CD4-positive, alpha-beta T cell treated with Interleukin-6 for 4 hours (primary cell): ENCODE measurements around the gene TAOK1.

ENCODE experiments used
- DNase-seq: peaks from one replicate; pipeline ENCODE4 v3.0.0-alpha.2; 2020; ENCODE audit warnings: mixed read lengths

Gene TAOK1

DNA sequence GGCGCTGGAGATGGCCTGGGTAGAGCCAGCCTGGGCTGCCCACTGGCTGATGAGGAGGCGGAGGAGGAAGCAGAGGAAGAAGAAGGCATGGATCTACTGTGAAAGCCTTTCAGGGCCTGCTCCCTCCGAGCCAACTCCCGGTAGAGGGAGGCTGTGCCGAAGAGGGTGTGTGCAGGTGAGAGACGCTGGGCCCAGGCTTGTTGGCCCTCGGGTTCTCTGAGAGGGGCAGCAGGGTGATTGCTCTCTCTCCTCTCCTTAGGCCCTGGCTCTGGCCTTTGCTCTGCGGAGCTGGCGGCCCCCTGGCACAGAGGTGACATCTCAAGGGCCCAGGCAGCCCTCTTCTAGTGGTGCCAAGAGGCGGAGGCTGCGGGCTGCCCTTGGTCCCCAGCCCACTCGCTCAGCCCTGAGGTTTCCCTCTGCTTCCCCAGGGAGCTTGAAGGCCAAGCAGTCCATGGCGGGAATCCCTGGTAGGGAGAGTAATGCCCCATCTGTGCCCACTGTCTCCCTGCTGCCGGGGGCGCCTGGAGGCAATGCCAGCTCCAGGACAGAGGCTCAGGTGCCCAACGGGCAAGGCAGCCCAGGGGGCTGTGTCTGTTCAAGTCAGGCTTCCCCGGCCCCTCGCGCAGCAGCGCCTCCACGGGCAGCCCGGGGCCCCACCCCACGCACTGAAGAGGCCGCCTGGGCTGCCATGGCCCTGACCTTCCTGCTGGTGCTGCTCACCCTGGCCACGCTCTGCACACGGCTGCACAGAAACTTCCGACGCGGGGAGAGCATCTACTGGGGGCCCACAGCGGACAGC, 181.9 kb downstream of the TAOK1 start:
- no peak for DNase-seq

DNA sequence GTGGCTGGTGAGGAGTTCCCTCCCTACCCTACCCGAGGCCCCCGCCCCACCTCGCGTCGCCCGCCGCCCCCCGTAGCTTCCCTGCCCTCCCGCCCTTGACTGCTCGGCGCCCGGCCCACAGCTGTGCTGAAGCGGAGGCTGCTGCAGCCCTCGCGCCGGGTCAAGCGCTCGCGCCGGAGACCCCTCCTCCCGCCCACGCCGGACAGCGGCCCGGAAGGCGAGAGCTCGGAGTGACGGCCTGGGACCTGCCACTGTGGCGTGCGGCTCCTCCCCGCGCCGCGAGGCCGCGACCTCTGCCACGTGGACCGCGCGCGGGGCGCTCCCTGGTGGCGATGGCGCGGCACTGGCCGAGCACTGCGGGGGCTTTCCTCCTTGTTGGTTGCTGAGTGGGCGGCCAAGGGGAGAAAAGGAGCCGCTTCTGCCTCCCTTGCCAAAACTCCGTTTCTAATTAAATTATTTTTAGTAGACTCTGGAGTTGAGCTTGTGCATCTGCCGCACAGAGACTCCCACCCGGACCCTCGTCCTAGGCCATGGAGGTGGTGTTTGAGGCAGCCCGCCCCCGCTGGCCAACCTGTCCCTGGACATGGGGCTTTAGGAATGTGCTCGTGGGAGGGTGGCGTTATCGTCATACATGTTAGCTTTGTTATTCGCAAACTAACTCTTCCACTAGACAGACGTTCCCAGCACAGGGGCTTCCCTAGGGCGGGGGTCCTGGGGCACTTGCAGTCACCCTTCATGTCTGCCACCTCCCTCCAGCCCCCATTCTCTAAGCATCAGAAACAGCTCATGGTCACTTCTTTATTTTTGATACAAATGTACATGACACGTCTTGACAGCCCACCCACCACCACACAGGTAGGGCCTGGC, 182.8 kb downstream of the TAOK1 start:
- DNase-seq = peak; percentile 55

DNA sequence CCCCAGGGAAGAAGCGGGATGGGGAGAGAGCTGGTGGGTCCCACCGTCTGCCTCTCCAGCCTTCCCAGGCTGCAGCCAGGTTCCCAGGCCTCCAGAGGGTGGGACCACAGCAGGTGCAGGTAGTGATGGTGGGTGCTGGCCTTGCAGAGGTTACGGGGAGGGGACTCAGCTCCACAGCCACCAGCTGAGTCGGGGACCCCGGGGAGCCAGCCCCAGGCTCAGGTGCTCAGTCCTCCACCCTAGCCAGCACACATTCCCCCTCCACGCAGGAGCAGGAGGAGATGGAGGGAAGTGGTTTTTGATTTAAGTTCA, 183.4 kb downstream of the TAOK1 start:
- no peak for DNase-seq

GRCh38 chr17:29573871-29574731, 183.9 kb downstream of the TAOK1 start:
- DNase-seq = no peak

DNA sequence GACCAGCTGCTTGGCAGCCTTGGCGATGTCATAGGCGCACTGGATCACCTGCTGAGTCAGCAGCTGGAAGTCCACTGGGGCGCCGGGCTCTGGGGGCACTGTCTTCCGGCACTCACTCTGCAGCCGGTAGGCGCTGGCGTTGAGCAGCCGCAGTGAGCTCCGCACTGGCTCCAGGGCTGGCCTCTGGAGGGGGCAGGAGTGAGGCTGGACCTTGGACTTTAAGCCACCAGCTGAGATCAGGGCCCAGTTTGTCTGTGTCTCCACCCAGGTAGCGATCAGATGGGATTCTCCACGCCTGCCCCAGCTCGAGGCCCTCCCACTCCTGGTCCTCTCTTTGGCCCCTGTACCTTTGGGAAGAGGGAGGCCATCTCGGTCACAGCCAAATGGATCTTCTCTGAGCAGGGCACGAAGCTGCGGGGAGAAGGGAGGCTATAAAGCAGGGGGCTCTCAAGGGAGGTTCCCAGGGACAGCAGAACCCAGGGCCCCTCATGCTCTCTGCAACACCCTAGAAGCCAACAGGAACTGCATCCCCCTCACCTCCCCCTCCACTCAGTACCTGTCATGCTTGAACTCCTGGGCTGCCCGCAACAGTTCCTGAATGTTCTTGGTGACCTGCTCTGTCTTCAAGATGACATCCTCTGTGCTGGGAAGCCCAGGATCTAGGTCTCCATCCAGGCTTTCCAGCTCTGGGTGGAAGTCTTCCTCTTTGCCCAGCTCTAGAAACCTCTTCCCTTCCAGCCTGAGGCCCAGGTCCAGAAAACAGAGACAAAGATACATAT, 184.8 kb downstream of the TAOK1 start:
- DNase-seq = no peak

- no peak for DNase-seq
Observed at GRCh38 chr17:29575511-29576213, 185.5 kb downstream of the TAOK1 start.

DNA sequence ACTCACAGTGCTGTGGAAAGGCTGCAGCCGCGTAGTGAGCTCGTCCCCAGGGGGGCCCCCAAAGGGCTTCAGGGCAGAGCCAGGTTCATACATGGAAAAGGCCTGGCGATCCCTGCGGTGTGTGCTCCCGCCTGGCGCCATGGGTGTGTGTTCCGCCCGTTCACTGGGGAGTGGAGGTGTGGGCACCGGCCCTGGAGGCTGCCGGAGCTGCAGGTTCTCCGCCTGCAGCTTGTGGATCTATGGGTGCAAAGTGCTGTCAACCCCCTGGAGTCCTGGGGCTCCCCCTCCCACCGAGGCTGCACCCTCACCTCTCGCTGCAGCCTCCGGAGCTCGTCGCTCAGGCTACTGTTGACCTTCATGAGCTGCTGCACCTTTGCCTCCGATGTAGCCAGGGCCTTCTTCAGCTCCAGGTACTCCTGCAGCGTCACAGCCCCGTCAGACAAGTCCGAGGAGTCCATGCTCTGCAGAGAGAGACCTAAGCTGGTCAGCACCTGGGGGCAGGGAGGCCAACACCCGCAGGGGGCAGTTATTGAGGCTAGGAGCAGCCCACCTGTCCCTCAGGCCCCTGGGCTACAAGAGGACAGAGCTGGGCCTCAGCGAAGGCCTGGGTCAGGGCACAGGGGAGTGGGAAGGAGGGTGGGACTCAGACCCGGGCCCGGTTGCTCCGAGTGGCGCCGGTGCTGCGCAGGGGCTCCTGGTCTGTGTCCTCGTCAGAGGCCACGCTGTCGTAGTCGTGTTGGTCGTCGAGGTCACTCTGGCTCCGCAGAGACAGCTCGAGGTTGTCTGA, 186.2 kb downstream of the TAOK1 start:
- no peak for DNase-seq

- no peak for DNase-seq
Observed at GRCh38 chr17:29577001-29577370, 186.8 kb downstream of the TAOK1 start.

GRCh38 chr17:29577385-29578211, 187.4 kb downstream of the TAOK1 start:
- no peak for DNase-seq

GRCh38 chr17:29578626-29579485, 188.7 kb downstream of the TAOK1 start:
- DNase-seq = no peak

DNA sequence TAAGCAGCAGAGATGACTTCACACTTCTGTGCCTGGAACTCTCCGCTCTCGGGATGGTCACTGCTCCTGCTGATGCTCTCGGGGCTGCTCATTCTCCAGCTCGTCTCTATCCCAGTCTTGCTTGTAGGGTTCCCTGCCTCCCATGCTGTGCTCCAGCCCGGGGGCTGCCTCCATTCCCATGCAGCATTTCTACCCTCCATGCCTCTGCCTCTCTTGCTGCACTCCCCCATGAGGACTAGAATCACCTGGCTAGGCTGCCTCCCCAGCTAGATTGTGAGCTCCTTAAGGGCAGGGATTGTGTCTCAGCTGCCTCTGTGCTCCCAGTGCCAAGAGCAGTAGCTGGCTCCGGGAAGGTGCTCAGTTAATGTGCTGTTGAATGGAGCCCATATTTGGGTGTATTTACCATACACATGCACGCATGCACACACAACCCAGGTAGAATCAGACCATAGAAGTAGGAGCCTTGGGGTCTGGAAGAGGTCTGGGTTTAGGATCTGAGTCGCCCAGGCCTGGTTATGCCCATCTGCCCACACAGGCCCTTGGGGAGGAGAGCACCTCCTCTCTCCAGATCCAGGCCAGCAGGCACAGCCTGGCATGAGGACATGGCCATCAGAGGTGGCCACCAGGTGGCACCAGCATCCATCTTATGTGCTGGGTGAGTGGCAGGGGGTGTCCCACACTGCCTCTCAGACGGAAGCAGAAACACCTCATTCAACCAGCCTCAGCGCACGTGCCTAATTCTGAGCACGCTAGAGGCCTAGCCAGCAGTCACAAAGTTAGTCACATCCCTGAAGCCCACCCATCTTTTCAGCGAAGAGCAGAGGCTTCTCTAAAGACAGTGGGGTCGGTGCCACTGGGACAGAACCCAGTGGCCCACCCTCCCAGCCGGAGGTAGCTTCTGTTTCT, 190.0 kb downstream of the TAOK1 start:
- DNase-seq = peak; percentile 93

DNA sequence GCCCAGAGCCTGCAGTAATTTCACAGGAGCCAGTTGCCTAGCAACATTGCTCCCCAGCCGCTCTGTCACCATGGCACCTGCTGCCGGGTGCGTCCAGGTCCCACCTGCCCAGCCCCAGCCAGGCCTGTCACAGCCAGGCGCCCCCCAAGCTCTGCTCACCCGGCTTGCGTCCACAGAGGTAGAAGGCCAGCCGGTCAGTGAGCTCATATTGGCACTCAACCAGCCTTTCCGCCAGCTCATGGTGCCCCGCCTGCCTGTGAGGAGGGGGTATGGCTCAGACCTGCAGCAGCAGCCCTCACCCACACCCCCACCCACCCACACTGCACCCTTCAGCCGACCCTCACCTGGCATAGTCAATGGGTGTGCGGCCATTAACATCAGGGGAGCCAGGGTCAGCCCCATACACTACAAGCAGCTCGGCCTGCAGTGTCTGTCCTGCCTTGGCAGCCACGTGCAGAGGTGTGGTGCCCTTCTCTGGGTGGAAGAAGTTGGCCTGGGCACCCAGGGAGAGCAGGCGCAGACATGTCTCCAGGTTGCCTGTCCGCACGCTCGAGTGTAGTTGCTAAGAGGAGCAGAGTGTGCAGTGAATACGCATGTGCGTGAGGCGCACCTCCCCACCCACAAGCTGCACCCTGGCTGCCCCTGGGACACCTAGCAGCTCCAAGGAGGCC, 191.6 kb downstream of the TAOK1 start:
- DNase-seq = no peak

- no peak for DNase-seq
Observed at GRCh38 chr17:29582254-29582765, 192.1 kb downstream of the TAOK1 start.

- DNase-seq = no peak
Observed at GRCh38 chr17:29582772-29583171, 192.6 kb downstream of the TAOK1 start.

DNA sequence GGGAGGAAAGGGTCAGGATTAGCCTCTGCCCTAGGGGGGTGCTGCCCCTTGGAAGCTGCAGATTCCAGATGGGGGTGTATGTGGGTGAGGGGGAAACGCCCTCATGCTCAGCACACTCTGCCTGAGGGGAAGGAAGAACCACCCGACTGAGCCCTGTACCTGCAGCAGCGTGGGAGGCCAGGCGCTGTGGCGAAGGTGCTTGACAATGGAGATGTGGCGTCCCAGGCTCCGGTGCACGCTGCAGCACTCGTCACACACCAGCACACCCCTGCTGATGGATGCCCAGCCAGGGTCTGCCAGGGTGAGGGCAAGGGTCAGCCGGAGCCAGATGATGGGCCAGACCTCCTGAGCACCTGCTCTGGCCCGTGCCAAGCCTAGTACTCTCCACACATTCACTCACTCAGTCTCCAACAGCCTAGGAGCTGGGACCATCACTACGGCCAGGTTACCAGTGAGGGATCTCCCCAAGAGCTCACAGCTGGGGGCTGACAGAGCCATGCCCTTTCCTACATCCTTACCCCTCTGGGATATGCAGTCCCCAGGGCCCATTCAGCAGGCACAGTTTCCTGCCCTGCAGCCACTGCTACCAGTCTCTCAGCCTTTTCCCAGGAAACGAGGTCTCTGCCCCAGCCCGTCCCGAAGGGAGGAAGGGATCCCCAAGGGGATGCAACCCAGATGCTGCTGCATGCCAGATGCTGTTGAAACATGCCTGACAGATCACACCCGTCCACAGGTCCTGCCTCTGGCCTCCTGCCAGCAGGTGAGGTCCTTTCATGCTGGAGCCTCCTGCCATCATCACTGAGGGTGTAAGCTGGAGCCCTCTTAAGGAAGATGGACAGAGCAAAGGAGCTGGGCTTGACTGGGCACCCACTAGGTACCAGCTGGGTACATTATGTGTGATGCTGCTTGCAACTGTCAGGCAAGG, 193.4 kb downstream of the TAOK1 start:
- DNase-seq = no peak
